Pancreas (tissue), 10 donors: Measurements from ENCODE around the gene DRD4. TPM values are rescaled to one million over a fixed set of nuclear protein-coding genes. Genes with fewer than 3 reads are reported as not detected.

Experiments used
- ATAC-seq, 4 donors: fragments of 200-7000 bp; cut with Tn5 transposase; one replicate each; pipeline versions ENCODE4 v1.8.0 to v1.9.1; 2020; ENCODE audit warnings: mild to moderate bottlenecking in 4 of 4, moderate library complexity in 4 of 4
- DNase-seq, 6 donors: peaks; one replicate each; pipeline ENCODE4 v3.0.0-alpha.2; 2020
- FAIRE-seq: peaks from 2 replicates; lab custom pipeline; 2012; peaks lifted over from hg19 to GRCh38; lab: Jason Lieb, UNC
- H3K27ac ChIP-seq, 4 donors: fragments of 200-600 bp; sonication (generic); 1 replicate in 3 of 4; 2 replicates in 1 of 4; pipeline versions ENCODE4 v1.5.0 to v1.8.0; 2020
- H3K27me3 ChIP-seq, 4 donors: fragments of 200-600 bp; one replicate each; pipeline ENCODE4 v1.8.0; 2021
- H3K36me3 ChIP-seq, 3 donors: fragments of 200-600 bp; sonication (generic) in 1 of 3; one replicate each; pipeline versions ENCODE4 v1.5.0 to v1.8.0; 2020 to 2021
- H3K4me1 ChIP-seq, 3 donors: fragments of 200-600 bp; one replicate each; pipeline ENCODE4 v1.8.0; 2021
- H3K4me3 ChIP-seq, 4 donors: fragments of 200-600 bp; sonication (generic) in 2 of 4; one replicate each; pipeline versions ENCODE4 v1.5.0 to v1.8.0; 2020 to 2021
- H3K9me3 ChIP-seq, 4 donors: fragments of 200-600 bp; one replicate each; pipeline ENCODE4 v1.8.0; 2021
- CTCF ChIP-seq, 4 donors: fragments of 200-600 bp; sonication (generic) in 3 of 4; IDR thresholded peaks; one replicate each; pipeline versions ENCODE4 v1.5.0 to v1.8.0; 2021; ENCODE audit warnings: antibody characterized with exemption in 4 of 4
- WGBS, 2 donors: extraction: QIAGEN DNeasy Blood & Tissue Kit; methylation state at CpG; one replicate each; pipeline ENCODE4 v1.1.7; 2013; 5-methylcytosine and 5-hydroxymethylcytosine counted together
- intact Hi-C, 3 donors: fragments of 100-400 bp; cut with DNase I; formaldehyde crosslinking; loops; one replicate each; pipeline versions ENCODE4 v1.11.1 to v1.14.2; 2022
- polyA plus RNA-seq, 2 donors: library from polyadenylated mRNA; stranded (reverse); fragments of 200-250 nt; gene quantifications; one replicate each; pipeline ENCODE4 v1.2.3, GENCODE V29; 2013
- total RNA-seq, 6 donors: library from RNA; stranded (reverse); fragmentation: NEBNext Ultra II Directional in 4 of 6; extraction: Animal tissue kit (Norgen Biotek cat#: 25700) in 4 of 6; gene quantifications; one replicate each; pipeline versions ENCODE4 v1.2.1 to v1.2.4, GENCODE V29; 2021 to 2023
- donor health status: healthy with polysubstance abuse.
- donor health status: DM: no; HTN: no; CAD: no; lungs with moderate emphysema.
- donor health status: DM: no; HTN: no; CAD: no.
- donor health status: control.
- donor health status: control.
- donor health status: Bipolar disorder and iron deficiency.
- donor health status: DM: yes; HTN: yes; CAD: no.
- donor health status: DM: no; HTN: no; CAD: no.
- donor health status: DM: no; HTN: no; CAD: no.
- donor health status: DM: yes; HTN: yes; CAD: no.

Gene DRD4
- total RNA-seq: 1 to 10 TPM in 1 of 6 donors, under 1 TPM in 5; 0.28 to 1.4 (median 0.66) TPM
- 1 to 10 TPM; 2.4 TPM for polyA plus RNA-seq

- no peaks in the 10 kb centered on the region for H3K27me3 ChIP-seq
- WGBS, 2 donors: 47 to 49% methylated on average over 57 to 100 of the region's 100 CpGs
- no peak within 1 kb of the TSS for H3K27ac ChIP-seq
- DNase-seq (peak in 3 of 6 donors; percentile 13 to 80 (median 49)), ATAC-seq (peak; percentile 39 to 66 (median 50)), FAIRE-seq (no peak)
- no peaks in the 10 kb centered on the region for H3K36me3 ChIP-seq
- TF ChIP-seq CTCF (IDR thresholded peaks at IDR 0.05): no peak
- H3K4me1 ChIP-seq: no peaks in the 10 kb centered on the region
- intact Hi-C loops: no loop called here
- no peaks in the 10 kb centered on the region for H3K9me3 ChIP-seq
- peak within 1 kb of the TSS in 1 of 4 donors; percentile 8 for H3K4me3 ChIP-seq
These were observed at the start of gene DRD4 for GRCh38 chr11:636511-637332. DRD4 (plus strand) TSS chr11:637269; CDS start chr11:637305, 36 bp downstream.

GRCh38 chr11:587546-587945 lies 49.5 kb upstream of the DRD4 start:
- H3K9me3 ChIP-seq: no peaks in the 10 kb centered on the region
- H3K27ac ChIP-seq: peak overlapping the region in 1 of 4 donors; percentile 12
- TF ChIP-seq CTCF (IDR thresholded peaks at IDR 0.05): no peak
- ATAC-seq: peak in 1 of 4 donors; percentile 12
- no peak for FAIRE-seq
- peak in 1 of 6 donors; percentile 25 for DNase-seq
- peaks cover 0 to 40% (median 12%) of the 10 kb centered on the region in 3 donors for H3K36me3 ChIP-seq
- no peaks in the 10 kb centered on the region for H3K27me3 ChIP-seq
- H3K4me3 ChIP-seq: no peak overlapping the region
- intact Hi-C loops: no loop called here
- H3K4me1 ChIP-seq: no peaks in the 10 kb centered on the region
- 79 to 81% methylated on average over 8 of the region's 8 CpGs for WGBS, 2 donors

- Histone ChIP-seq H3K27me3 (no peaks in the 10 kb centered on the region), H3K4me3 (no peak overlapping the region), H3K9me3 (no peaks in the 10 kb centered on the region), H3K36me3 (peaks cover 0 to 42% (median 12%) of the 10 kb centered on the region in 3 donors), H3K27ac (peak overlapping the region in 2 of 4 donors; percentile 12 to 30), H3K4me1 (no peaks in the 10 kb centered on the region)
- TF ChIP-seq CTCF (IDR thresholded peaks at IDR 0.05): no peak
- ATAC-seq (peak in 3 of 4 donors; percentile 56 to 84 (median 68)), FAIRE-seq (no peak), DNase-seq (peak in 2 of 6 donors; percentile 18 to 19)
- WGBS, 2 donors: 78 to 88% methylated on average over 6 of the region's 6 CpGs
- intact Hi-C loops: no loop called here
These were observed 49.1 kb upstream of the DRD4 start for GRCh38 chr11:587978-588380.

GRCh38 chr11:589798-590197 lies 47.3 kb upstream of the DRD4 start:
- FAIRE-seq (no peak), DNase-seq (peak in 2 of 6 donors; percentile 53 to 65), ATAC-seq (no peak)
- WGBS, 2 donors: 96% methylated on average over 26 of the region's 26 CpGs
- intact Hi-C loops: no loop called here
- Histone ChIP-seq H3K9me3 (no peaks in the 10 kb centered on the region), H3K4me3 (no peak overlapping the region), H3K27ac (no peak overlapping the region), H3K27me3 (no peaks in the 10 kb centered on the region), H3K4me1 (no peaks in the 10 kb centered on the region), H3K36me3 (peaks cover 0 to 49% (median 24%) of the 10 kb centered on the region in 3 donors)
- no peak for TF ChIP-seq CTCF (IDR thresholded peaks at IDR 0.05)

GRCh38 chr11:590997-591396 lies 46.1 kb upstream of the DRD4 start:
- Histone ChIP-seq H3K9me3 (no peaks in the 10 kb centered on the region), H3K27me3 (no peaks in the 10 kb centered on the region), H3K27ac (no peak overlapping the region), H3K4me3 (no peak overlapping the region), H3K4me1 (no peaks in the 10 kb centered on the region), H3K36me3 (peaks cover 0 to 54% (median 23%) of the 10 kb centered on the region in 3 donors)
- DNase-seq (no peak), ATAC-seq (no peak), FAIRE-seq (no peak)
- intact Hi-C loops: no loop called here
- 85 to 90% methylated on average over 11 of the region's 11 CpGs for WGBS, 2 donors
- TF ChIP-seq CTCF (IDR thresholded peaks at IDR 0.05): no peak
